GM10847 (cell line): ENCODE results near the gene ZFHX3.

Experiments used
- POLR2A ChIP-seq: IDR thresholded peaks from 2 replicates; pipeline ENCODE4 v1.6.1; 2011; ENCODE audit not compliant: insufficient read length; ENCODE audit errors: extremely low read depth

ZFHX3 gene

DNA sequence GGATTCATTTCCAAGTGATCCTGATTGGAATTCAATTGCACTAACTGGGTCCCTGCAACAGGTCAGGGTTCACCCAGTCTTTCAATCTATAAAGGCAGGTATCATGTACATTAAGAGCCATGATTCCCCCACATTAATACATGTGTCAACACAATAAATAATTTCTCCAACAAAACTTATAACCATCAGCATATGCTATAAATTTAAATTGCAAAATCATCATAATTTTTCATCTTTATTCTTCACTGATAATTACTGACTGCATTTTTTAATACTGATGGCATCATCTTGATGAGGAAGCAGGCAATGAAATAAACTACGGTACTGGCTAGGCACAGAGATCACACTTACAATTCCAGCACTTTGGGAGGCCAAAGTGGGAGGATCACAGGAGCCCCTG lies 59.4 kb downstream of the ZFHX3 start:
- no peak for TF ChIP-seq POLR2A

DNA sequence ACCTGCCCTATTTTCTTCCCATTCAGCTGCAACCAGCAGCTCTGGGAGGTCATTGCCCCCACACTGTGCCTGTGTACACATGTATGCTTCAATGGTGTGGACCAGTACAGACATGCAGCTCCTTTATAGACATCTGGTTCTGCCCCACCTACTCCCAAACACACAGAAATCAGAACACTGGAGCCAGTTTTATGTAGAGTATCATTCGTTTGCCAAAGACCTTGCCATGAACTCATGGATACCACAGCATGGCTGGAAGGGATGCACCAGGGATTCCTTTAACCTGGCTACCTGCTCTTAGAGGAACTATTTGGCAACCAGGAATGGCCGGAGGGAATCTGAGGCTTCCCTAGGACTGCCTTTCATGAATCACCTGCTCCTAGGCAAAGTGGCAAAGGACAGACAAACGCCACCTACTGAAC lies 60.4 kb downstream of the ZFHX3 start:
- no peak for TF ChIP-seq POLR2A

DNA sequence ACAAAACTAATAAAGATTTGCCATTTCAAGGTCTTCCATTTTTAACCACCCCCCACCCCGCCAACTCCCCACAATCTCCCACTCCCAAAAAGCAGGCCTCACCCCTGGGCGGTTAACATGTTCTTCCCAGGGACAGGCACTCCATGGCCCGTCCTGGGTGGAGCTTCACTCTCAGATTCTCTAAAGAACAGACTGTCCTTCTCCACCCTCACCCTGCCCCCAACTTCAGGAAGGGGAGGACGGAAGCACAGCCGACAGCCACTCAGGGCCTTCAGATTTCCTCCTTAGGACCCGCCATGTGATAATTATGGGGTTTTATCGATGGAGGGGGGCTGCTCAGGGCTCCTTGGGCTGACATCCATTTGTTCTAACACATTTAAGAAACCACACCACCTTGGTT lies 61.9 kb downstream of the ZFHX3 start:
- TF ChIP-seq POLR2A = no peak

- TF ChIP-seq POLR2A = no peak
These were observed 62.6 kb downstream of the ZFHX3 start for GRCh38 chr16:72985148-72985941.

DNA sequence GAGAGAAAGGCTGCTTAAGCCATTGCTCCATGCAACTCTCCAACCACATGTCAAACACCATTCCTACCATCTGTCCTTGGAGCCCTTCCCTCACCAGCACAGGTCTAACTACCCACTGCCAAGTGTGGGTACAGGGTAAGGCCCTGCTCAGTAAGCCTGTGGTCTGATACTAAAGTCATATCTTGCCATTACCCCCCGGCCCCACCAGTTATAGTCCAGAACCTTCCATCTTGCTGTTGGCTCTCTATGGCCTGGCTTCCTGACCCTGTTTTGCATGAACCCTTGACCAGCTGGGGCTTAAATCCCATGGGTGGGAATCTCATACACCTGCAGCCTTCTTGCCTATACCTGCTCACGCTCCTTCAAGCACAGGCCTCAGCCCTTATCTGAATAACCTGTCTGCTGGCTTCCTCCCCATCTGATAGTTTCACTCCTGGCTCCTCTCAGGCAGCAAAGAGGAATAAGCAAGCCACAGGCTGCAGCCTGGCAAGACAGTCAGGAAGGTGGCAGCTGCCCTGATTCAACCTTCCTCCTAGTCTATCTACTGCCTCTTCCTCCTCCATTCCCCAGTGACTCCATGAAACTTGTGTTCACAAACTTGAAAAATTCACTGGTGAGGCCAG lies 64.1 kb downstream of the ZFHX3 start:
- TF ChIP-seq POLR2A = no peak

DNA sequence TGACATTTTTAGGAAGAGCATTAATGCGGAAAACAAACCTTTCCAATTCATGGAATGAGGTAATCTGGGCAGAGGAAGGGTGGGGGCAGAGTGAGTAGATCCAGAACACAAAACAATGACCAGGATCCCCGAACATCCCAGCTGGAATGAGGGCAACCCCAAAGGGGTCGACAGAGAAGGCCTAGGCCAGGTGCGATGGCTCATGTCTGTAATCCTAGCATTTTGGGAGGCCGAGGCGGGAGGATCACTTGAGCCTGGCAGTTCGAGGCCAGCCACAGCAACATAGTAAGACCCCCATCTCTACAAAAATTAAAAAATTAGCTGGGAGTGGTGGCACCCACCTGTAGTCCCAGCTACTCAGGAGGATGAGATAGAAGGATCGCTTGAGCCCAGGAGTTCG lies 64.7 kb downstream of the ZFHX3 start:
- no peak for TF ChIP-seq POLR2A

DNA sequence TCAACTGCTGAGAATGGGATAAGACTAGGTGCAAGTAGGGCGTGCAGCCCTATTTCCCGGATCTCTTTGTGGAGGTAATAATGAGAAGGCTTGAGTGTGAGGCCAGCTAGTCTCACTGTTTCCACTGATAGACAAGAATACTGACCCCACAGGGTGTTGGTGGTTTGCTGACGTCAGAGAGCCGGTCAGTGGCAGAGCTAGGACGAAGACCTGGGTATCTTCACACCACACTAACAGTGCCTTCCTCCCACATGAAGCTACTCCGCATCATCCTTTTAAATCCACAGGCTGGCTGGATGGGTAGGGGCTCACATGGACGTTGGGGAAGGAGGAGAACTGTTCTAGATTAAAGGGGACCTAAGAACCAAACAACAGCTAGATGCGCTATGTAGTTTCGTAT lies 68.0 kb downstream of the ZFHX3 start:
- no peak for TF ChIP-seq POLR2A

DNA sequence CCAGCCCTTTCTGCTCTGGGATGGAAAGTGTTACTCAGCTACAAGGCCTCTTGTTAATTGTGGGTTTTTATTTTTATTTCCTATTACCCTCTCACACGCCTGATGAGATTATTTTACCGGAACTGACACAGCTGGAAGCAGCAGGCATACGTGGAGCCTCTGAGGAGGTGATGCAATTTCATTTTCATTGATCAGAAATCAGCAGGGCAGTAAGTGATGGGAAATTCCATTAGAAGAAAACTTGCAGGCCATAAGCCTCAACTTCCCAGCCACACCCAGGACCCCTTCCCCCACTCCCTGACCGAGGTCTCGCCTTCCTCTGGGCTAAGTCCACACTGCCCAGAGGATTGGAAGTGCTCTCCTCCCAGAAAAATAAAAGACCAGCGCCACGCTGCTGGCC lies 69.7 kb downstream of the ZFHX3 start:
- no peak for TF ChIP-seq POLR2A

- no peak for TF ChIP-seq POLR2A
These were observed 70.8 kb downstream of the ZFHX3 start for GRCh38 chr16:72977127-72977526.

DNA sequence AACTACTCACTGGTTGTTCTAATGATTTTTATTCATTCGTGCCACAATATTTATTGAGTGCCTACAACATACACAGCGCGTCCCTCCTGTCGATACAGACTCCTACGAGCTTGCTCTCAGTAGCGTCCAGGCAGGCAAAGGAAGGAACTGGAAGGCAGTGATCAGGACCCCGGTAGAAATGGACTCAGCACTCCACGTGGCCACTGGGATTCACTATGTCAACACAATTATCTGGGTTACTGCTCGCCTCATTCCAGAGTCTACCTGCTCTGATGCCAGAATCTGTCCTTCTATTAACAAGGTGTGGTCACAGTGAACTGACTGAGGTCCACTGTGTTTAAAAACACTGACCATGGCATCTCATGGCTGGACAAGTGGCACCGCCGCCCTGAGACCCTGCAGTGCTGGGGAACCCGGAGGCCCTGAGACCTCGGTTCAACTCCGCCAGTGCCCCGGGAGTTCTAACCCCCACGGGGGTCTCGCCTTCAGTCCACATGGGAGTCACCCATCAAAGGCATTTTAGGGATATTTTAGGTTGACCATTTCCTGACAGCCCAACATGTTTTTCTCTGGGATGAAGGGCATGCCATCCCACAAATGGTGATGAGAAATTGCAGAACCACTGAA lies 71.4 kb downstream of the ZFHX3 start:
- TF ChIP-seq POLR2A = no peak

DNA sequence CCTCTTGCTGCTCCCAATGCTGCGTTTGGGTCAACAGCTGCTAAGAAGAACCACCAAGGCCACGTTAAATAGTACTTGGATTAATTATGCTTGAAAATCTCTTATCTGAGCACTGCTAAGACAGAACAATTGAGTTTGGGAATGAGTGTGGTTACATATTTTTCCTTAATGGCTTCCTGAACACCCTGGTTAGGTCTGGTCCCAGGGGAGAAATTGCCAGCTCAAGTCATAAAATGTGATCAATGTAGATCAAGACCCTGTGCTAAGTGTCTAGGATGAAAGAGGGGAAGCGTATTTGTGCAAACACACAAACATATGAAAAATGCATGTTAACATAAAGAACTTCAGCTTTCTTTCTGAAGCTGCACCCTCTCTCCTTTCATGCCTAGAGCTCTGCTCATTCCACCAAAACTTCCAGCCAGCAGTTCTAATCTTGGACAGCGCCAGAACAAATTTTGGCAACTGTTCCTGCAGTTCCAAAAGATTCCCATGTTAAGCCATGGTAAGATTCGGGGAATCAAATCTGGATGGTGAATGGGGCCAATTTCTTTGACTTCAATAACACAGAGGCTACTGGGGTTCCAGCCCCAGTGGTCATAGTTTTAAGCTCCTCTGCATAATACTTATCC lies 72.0 kb downstream of the ZFHX3 start:
- no peak for TF ChIP-seq POLR2A

DNA sequence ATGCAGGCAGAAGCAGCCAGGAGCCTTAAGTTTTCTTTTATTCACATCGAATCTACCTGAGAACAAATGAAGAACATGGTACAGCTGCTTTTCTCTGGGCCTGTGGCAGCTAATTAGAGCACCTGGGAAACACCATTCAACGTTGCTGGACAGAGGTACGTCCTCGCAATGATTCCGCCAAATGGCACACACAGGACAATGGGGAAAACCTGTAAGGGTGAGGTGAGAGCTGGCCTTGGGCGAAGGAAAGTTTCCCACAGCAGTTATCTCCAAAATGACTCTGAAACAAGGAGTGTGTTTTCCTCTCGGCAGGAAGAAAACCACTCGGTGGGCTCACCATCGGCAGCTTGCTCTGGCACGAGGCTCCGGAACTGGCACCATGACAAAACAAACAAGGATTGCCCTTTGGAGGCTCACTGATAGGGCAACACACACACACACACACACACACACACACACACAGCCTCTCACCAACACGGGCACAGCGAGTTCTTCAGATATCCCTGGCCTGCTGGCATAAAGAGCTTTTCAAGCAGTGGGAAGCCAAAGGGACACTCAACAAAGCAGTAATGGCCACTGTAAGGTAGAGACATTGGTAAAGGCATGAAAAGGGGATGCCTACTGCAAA lies 73.7 kb downstream of the ZFHX3 start:
- no peak for TF ChIP-seq POLR2A

DNA sequence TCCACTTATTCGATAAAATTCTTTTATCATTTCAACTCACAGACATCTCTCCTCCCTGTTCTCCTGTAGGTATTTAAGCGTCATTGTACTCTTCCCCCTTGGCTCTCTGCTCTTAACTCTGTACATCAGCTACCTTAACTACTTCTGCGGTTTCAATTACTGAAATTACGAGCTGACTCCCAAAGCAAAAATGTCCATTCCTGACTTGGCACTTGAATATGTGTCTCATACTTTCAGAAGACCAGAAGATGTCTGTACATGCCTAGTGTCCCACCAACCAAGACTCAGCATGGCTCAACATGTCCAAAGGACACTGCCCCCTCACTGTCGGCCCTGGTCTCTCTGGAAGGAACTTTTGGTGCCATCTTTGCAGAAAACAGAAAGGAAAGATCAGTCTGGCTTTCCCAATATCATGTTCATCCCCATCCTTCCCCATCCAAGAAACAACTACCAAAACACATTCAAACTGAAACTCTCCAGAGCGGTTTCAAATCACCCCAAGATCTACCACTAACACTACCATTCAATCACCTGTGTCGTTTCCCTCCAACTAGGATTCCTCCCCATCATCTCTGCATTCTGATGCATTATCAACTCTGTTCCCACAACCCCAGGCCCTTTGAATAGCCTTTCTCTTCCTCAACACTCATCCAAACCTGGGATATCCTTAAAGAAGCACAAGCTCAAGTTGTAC lies 74.9 kb downstream of the ZFHX3 start:
- TF ChIP-seq POLR2A = no peak

DNA sequence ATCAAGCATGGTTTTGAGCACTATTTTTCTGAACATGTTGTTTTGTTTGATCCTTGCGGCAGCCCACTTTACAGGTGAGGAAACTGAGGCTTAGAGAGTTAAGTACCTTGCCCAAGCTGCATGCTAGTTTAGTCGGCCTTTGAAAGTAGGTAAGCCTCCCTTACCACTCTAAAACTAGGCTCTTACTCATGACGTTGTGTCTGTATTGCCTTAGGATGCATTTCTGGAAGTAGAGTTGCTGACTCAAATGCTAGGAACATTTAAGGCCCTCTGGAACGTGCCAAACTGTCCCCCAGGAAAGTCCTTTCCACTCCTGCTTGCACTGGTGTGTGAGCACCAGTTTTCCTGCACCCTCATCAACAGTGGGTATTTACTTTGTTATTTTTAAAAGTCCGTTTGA lies 76.6 kb downstream of the ZFHX3 start:
- no peak for TF ChIP-seq POLR2A

DNA sequence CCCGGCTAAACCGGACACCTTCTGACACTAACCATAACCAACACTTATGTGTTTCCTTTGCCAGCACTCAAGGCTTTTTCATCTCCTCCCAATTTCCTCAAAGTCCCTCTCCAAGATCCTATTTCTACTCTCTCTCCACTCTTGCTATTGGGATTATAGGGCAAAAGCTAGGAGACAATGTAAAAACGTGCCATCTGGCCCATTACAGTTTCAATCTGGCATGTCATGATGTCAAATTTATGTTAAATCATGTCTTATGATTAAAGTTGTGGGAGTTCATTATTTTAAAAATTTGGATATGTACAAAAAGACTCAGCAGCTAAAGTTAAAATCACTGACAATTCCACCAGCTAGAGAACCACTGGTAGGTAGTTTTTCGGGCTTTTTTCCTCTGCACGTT lies 77.3 kb downstream of the ZFHX3 start:
- no peak for TF ChIP-seq POLR2A
